Measurements from ENCODE around the gene RHEBL1. TPM values are rescaled to one million over a fixed set of nuclear protein-coding genes. Genes with fewer than 3 reads are reported as not detected.

RHEBL1 gene
- total and polyA plus RNA-seq, 4 donors, result 0.29 to 1.2 (median 0.36) TPM; not detected in 1

DNA sequence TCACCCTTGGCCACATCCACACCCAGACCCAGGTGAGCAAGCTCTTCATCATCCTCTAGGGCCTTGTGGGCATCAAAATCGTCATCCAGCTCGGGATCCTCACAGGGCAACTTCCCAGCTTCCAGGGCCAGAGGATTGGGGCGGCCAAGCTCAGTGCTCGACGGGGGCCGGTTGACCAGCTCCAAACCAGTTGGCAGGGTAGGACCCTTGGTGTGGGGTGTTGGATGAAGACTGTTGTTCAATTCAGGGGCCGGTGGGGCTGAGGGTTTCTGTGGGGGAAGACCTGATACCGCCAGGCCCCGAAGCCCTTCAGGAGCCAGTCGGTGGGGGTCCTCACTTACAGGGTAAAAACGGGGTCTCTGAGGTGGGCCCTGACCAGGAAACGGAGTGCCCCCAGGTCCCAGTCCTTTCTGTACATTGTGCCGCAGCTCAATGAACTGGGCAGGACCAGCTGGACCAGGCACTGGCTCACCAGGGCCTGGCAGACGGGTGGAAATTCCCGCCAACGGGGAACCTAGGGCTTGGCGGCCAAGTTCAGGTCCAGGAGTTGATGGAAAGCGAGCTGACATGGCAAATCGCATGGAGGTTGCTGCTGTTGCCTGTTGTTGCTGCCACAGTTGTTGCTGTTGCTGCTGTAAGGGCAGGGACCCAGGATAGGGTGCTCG, 31.4 kb downstream of the RHEBL1 start (continued):
- TF ChIP-seq, protein P1, sequence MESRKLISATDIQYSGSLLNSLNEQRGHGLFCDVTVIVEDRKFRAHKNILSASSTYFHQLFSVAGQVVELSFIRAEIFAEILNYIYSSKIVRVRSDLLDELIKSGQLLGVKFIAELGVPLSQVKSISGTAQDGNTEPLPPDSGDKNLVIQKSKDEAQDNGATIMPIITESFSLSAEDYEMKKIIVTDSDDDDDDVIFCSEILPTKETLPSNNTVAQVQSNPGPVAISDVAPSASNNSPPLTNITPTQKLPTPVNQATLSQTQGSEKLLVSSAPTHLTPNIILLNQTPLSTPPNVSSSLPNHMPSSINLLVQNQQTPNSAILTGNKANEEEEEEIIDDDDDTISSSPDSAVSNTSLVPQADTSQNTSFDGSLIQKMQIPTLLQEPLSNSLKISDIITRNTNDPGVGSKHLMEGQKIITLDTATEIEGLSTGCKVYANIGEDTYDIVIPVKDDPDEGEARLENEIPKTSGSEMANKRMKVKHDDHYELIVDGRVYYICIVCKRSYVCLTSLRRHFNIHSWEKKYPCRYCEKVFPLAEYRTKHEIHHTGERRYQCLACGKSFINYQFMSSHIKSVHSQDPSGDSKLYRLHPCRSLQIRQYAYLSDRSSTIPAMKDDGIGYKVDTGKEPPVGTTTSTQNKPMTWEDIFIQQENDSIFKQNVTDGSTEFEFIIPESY (IDR thresholded peaks at IDR 0.05), result no peak
- TF ChIP-seq GABPA (IDR thresholded peaks at IDR 0.05 in 1 of 2, conservative IDR thresholded peaks at IDR 0.05 in 1 of 2) (no peak), RXRA (IDR thresholded peaks at IDR 0.05) (no peak), HNF4G (IDR thresholded peaks at IDR 0.05) (no peak)

DNA sequence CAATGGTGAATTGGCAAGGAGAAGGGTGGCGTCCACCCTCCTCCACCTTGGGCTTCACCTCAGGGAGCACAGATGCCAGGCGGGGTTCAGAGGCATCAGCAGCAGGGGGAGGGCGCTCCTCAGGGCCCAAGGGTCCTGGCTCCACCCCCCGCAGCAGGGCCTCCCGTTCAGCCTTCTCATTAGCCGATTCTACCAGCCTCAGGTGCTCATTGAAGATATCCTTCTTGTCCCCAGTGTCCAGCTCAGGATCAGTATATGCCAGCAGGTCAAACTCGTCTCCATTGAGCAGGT, 31.9 kb downstream of the RHEBL1 start:
- H3K36me3 ChIP-seq (ENCODE audit: control insufficient read depth in 4 of 4, insufficient read depth in 3 of 4, low read depth in 1 of 4, low read length in 3 of 4), result peaks cover 25 to 92% (median 57%) of the 10 kb centered on the region in 4 donors
- WGBS, result 94% methylated on average over 7 of the region's 7 CpGs
- H3K27ac ChIP-seq (ENCODE audit: low read depth in 1 of 2, low read length in 2 of 2), result no peak overlapping the region
- DNase-seq (ENCODE audit: low spot score), result no peak
- H3K4me3 ChIP-seq (ENCODE audit: low read depth in 1 of 3, low read length in 3 of 3), result no peak overlapping the region
- H3K27me3 ChIP-seq (ENCODE audit: control insufficient read depth in 4 of 4, insufficient read depth in 4 of 4, low read length in 3 of 4), result no peaks in the 10 kb centered on the region
- TF ChIP-seq NR2F2 (IDR thresholded peaks at IDR 0.05) (no peak), FOXA1 (IDR thresholded peaks at IDR 0.05) (no peak), SP1 (IDR thresholded peaks at IDR 0.05) (no peak), FOXA2 (IDR thresholded peaks at IDR 0.05) (no peak), RAD21 (IDR thresholded peaks at IDR 0.05) (no peak), HNF4G (IDR thresholded peaks at IDR 0.05) (no peak), JUND (IDR thresholded peaks at IDR 0.05) (no peak), HNF4A (conservative IDR thresholded peaks at IDR 0.05) (no peak)
- TF ChIP-seq, protein P2, sequence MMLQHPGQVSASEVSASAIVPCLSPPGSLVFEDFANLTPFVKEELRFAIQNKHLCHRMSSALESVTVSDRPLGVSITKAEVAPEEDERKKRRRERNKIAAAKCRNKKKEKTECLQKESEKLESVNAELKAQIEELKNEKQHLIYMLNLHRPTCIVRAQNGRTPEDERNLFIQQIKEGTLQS (IDR thresholded peaks at IDR 0.05), result no peak
- TF ChIP-seq, protein P3, sequence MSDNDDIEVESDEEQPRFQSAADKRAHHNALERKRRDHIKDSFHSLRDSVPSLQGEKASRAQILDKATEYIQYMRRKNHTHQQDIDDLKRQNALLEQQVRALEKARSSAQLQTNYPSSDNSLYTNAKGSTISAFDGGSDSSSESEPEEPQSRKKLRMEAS (IDR thresholded peaks at IDR 0.05), result no peak
- TF ChIP-seq, protein P1 (IDR thresholded peaks at IDR 0.05), result no peak
- H3K9ac ChIP-seq (ENCODE audit: low read depth in 1 of 2, low read length in 2 of 2), result no peak overlapping the region
- H3K9me3 ChIP-seq (ENCODE audit: control insufficient read depth in 4 of 4, low read length in 3 of 4), result no peaks in the 10 kb centered on the region
- no peaks in the 10 kb centered on the region for H3K4me1 ChIP-seq (ENCODE audit: control insufficient read depth in 4 of 4, insufficient read depth in 4 of 4, low read length in 3 of 4)

DNA sequence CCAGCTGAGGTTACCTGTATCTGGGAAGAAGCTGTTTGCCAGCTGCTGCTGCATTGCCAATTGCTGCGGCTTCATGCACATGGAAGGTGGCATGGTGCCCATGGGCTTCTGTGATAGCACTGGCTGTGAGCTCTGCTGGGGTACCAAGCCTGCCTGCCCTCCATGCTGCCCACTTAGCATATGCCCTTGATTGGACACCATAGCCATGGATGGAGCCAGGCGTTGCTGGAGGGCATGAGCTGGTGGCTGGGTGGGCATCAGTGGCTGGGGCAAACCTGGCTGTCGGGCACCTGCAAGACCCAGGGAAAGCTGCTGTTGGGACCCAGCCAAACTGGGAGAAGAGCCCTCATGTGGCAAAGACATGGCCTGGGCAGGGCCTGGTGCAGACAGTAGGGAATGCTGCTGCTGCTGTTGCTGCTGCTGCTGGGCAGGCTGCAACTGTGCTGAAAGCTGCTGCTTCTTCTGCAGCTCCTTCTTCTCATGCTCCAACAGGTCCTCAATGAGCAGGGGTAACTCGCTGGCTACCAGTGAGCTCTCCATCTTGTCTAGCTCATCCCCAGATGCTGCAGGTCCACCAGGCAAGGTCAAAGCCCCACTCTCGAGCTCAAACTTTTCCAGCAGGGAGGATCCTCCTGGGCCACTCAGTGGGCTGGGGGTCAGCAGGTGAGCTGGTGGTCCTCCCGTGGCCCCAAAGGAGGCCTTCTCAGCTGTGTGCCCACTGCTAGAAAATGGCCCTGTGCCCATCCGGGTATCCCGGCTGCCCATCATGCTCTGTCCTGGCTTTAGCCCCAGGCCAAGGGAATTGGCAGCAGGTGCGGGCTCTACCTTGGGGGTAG, 32.5 kb downstream of the RHEBL1 start:
- no peak overlapping the region for H3K9ac ChIP-seq (ENCODE audit: low read depth in 1 of 2, low read length in 2 of 2)

More for the DNA sequence above, 32.5 kb downstream of the RHEBL1 start:
- DNase-seq (ENCODE audit: low spot score), result no peak
- H3K36me3 ChIP-seq (ENCODE audit: control insufficient read depth in 4 of 4, insufficient read depth in 3 of 4, low read depth in 1 of 4, low read length in 3 of 4), result peaks cover 21 to 92% (median 57%) of the 10 kb centered on the region in 4 donors
- H3K4me1 ChIP-seq (ENCODE audit: control insufficient read depth in 4 of 4, insufficient read depth in 4 of 4, low read length in 3 of 4), result no peaks in the 10 kb centered on the region
- 94% methylated on average over 9 of the region's 9 CpGs for WGBS
- no peak overlapping the region for H3K27ac ChIP-seq (ENCODE audit: low read depth in 1 of 2, low read length in 2 of 2)
- no peaks in the 10 kb centered on the region for H3K27me3 ChIP-seq (ENCODE audit: control insufficient read depth in 4 of 4, insufficient read depth in 4 of 4, low read length in 3 of 4)
- H3K4me3 ChIP-seq (ENCODE audit: low read depth in 1 of 3, low read length in 3 of 3), result no peak overlapping the region
- no peaks in the 10 kb centered on the region for H3K9me3 ChIP-seq (ENCODE audit: control insufficient read depth in 4 of 4, low read length in 3 of 4)
- TF ChIP-seq FOXA1 (IDR thresholded peaks at IDR 0.05), result no peak
